Osteoblast (primary cell): Measurements from ENCODE around the gene FGF4. TPM values are rescaled to one million over a fixed set of nuclear protein-coding genes. Genes with fewer than 3 reads are reported as not detected.
A peak's percentile ranks its signal among the peaks of the same experiment; 100 is the strongest.

ENCODE experiments used
- DNase-seq: peaks from one replicate; pipeline ENCODE4 v3.0.0; 2011; ENCODE audit warnings: low spot score, mixed read lengths; ENCODE audit not compliant: insufficient read length; ENCODE audit errors: missing footprints
- H2AFZ ChIP-seq: 2 replicates; pipeline ENCODE4 v1.6.0; 2011; ENCODE audit warnings: mild to moderate bottlenecking, low read length
- H3K27ac ChIP-seq: 2 replicates; pipeline ENCODE4 v1.5.1; 2011; ENCODE audit warnings: mild to moderate bottlenecking, low read depth, low read length, moderate library complexity
- H3K27me3 ChIP-seq: 2 replicates; pipeline ENCODE4 v1.6.0; 2012; ENCODE audit warnings: mild to moderate bottlenecking, control low read depth, inconsistent platforms, low read length, moderate library complexity; ENCODE audit not compliant: insufficient read depth
- H3K36me3 ChIP-seq: 2 replicates; pipeline ENCODE4 v1.5.1; 2011; ENCODE audit warnings: mild to moderate bottlenecking, low read length, control low read depth, moderate library complexity; ENCODE audit not compliant: insufficient read depth
- H3K4me1 ChIP-seq: 2 replicates; pipeline ENCODE4 v1.5.1; 2011; ENCODE audit warnings: mild to moderate bottlenecking, low read length, control low read depth, moderate library complexity; ENCODE audit not compliant: insufficient read depth
- H3K4me2 ChIP-seq: 2 replicates; pipeline ENCODE4 v1.6.0; 2011; ENCODE audit warnings: mild to moderate bottlenecking, low read length; ENCODE audit not compliant: insufficient read depth
- H3K4me3 ChIP-seq: fragments of 200-600 bp; sonication (generic); 3 replicates; pipeline ENCODE4 v1.5.1; 2012; ENCODE audit warnings: mild to moderate bottlenecking, low read length, inconsistent platforms; ENCODE audit not compliant: insufficient read depth
- H3K79me2 ChIP-seq: 2 replicates; pipeline ENCODE4 v1.6.0; 2012; ENCODE audit warnings: mild to moderate bottlenecking, low read length, control low read depth, inconsistent platforms; ENCODE audit not compliant: insufficient read depth
- H3K9me3 ChIP-seq: 2 replicates; pipeline ENCODE4 v1.5.1; 2011; ENCODE audit warnings: low read depth, low read length, control low read depth
- H4K20me1 ChIP-seq: 2 replicates; pipeline ENCODE4 v1.6.0; 2012; ENCODE audit warnings: mild to moderate bottlenecking, low read length, control low read depth; ENCODE audit not compliant: insufficient read depth
- total RNA-seq: library from RNA; depleted of rRNA; stranded (reverse); fragments of >200 nt; gene quantifications from 2 replicates; pipeline ENCODE4 v1.2.3, GENCODE V29; 2012
- TF ChIP-seq, protein P1 (sequence below): IDR thresholded peaks from 2 replicates; pipeline ENCODE4 v1.5.1; 2011; ENCODE audit warnings: mild to moderate bottlenecking, low read depth, low read length, moderate library complexity; ENCODE audit errors: extremely low read depth

Gene FGF4
- total RNA-seq, 1 donor, result not detected

GRCh38 chr11:69781241-69781640 is 6.1 kb upstream of the FGF4 start:
- Histone ChIP-seq H3K4me3 (no peak overlapping the region), H4K20me1 (no peaks in the 10 kb centered on the region), H3K4me2 (no peak overlapping the region), H3K9me3 (no peaks in the 10 kb centered on the region), H3K27ac (no peak overlapping the region), H3K4me1 (no peaks in the 10 kb centered on the region), H2AFZ (no peak overlapping the region), H3K27me3 (peaks cover 45% of the 10 kb centered on the region), H3K79me2 (no peaks in the 10 kb centered on the region), H3K36me3 (no peaks in the 10 kb centered on the region)
- DNase-seq, result no peak
- TF ChIP-seq, protein P1, sequence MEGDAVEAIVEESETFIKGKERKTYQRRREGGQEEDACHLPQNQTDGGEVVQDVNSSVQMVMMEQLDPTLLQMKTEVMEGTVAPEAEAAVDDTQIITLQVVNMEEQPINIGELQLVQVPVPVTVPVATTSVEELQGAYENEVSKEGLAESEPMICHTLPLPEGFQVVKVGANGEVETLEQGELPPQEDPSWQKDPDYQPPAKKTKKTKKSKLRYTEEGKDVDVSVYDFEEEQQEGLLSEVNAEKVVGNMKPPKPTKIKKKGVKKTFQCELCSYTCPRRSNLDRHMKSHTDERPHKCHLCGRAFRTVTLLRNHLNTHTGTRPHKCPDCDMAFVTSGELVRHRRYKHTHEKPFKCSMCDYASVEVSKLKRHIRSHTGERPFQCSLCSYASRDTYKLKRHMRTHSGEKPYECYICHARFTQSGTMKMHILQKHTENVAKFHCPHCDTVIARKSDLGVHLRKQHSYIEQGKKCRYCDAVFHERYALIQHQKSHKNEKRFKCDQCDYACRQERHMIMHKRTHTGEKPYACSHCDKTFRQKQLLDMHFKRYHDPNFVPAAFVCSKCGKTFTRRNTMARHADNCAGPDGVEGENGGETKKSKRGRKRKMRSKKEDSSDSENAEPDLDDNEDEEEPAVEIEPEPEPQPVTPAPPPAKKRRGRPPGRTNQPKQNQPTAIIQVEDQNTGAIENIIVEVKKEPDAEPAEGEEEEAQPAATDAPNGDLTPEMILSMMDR, result no peak

DNA sequence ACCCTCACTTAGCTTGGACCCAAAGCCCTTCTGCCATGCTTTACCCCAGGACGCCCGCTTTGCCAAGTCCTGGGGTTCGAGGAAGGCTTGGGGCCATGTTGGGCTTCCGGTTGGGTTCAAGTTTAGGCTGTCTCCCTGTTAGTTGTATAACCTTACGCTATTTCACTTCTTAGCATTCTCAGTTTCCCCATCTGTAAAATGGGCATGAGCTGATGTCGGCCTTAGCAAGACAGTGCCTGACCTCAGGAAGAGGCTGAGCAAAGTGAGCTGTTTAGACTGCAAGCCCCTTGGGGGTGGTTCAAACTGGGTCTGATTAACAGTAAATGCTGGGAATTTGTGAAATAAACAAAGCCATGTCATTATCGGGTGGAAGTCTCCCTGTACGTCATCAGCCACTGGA is 3.2 kb upstream of the FGF4 start:
- Histone ChIP-seq H3K4me1 (no peaks in the 10 kb centered on the region), H3K36me3 (no peaks in the 10 kb centered on the region), H3K79me2 (no peaks in the 10 kb centered on the region), H2AFZ (no peak overlapping the region), H3K9me3 (no peaks in the 10 kb centered on the region), H3K27me3 (peaks cover 69% of the 10 kb centered on the region), H3K4me3 (no peak overlapping the region), H3K27ac (no peak overlapping the region), H4K20me1 (no peaks in the 10 kb centered on the region), H3K4me2 (no peak overlapping the region)
- TF ChIP-seq, protein P1, result no peak
- no peak for DNase-seq

- Histone ChIP-seq H2AFZ (no peak overlapping the region), H3K27ac (no peak overlapping the region), H4K20me1 (no peaks in the 10 kb centered on the region), H3K4me2 (no peak overlapping the region), H3K9me3 (no peaks in the 10 kb centered on the region), H3K27me3 (peaks cover 86% of the 10 kb centered on the region), H3K36me3 (no peaks in the 10 kb centered on the region), H3K79me2 (no peaks in the 10 kb centered on the region), H3K4me1 (no peaks in the 10 kb centered on the region), H3K4me3 (no peak overlapping the region)
- peak; percentile 44 for DNase-seq
- TF ChIP-seq, protein P1, result no peak
These were observed 583 bp downstream of the FGF4 start for GRCh38 chr11:69774354-69775162.

DNA sequence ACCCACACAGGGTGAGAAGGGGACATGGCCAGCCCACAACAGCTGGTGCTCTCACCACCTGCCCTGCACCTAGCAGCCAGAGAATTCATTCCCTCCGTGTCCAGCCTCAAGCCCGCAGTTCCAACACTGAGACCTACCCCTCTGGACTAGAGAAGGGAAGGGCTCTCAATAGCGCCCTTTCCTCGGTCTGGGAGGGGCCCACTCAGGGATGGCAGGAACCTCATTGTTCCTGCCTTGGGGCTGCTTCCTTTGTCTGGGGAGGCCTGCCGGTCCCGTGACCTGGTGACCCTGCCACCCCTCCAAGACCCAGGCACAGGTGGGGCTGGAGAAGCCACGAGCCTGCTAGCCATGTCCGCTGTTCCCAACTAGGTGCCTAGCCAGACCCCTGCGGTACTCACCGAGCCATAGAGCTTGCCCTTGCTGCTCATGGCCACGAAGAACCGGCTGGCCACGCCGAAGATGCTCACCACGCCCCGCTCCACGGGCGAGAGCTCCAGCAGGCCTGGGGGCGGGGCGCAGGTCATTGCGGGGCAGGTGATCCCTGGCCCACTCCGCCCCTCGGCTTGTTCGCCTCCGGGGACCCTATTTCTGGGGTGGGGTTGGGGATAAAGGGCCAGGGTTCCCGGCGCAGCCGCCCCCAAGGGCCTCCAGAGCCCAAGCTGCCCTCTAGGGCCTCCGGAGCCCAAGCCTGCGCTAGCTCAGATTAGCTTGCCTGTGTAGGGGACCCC is 1.4 kb downstream of the FGF4 start:
- H4K20me1 ChIP-seq, result no peaks in the 10 kb centered on the region
- peak; percentile 17 for DNase-seq
- H3K27me3 ChIP-seq, result peaks cover 85% of the 10 kb centered on the region

More for the DNA sequence above, 1.4 kb downstream of the FGF4 start:
- Histone ChIP-seq H2AFZ (no peak overlapping the region), H3K36me3 (no peaks in the 10 kb centered on the region), H3K79me2 (no peaks in the 10 kb centered on the region), H3K4me2 (no peak overlapping the region), H3K9me3 (no peaks in the 10 kb centered on the region), H3K4me1 (no peaks in the 10 kb centered on the region), H3K4me3 (no peak overlapping the region), H3K27ac (no peak overlapping the region)
- TF ChIP-seq, protein P1, result no peak
